GM12878 (cell line): ENCODE data around the gene TLDC2. TPM values are rescaled to one million over a fixed set of nuclear protein-coding genes. Genes with fewer than 3 reads are reported as not detected.

Experiments used
- ATAC-seq: fragments of 200-7000 bp; cut with Tn5 transposase; 3 replicates; pipeline ENCODE4 v1.9.1; 2020; ENCODE audit warnings: mild to moderate bottlenecking, moderate library complexity
- BruUV-seq: library from RNA; stranded (reverse); fragments of 400-500 nt; replicated peaks from 2 replicates; lab custom pipeline; 2021; lab: Mats Ljungman, UMichigan
- CTCF ChIA-PET: fragments of 300-600 bp; sonication (Branson Sonifier 250); formaldehyde crosslinking; extraction: SDS; loops from one replicate; lab custom pipeline; 2021; ENCODE audit warnings: inconsistent platforms; lab: Yijun Ruan, JAX
- POLR2A ChIA-PET: fragments of 350-600 bp; formaldehyde crosslinking; extraction: SDS; loops from one replicate; lab custom pipeline; 2021; ENCODE audit warnings: inconsistent platforms; lab: Charles Lee
- RAD21 ChIA-PET: fragments of 300-600 bp; sonication (Branson Sonifier 250); formaldehyde crosslinking; loops from one replicate; lab custom pipeline; 2023; ENCODE audit warnings: antibody characterized with exemption; ENCODE audit not compliant: unreplicated experiment; lab: Charles Lee
- SMC1A ChIA-PET: fragments of 300-600 bp; sonication (Branson Sonifier 250); formaldehyde crosslinking; loops from one replicate; lab custom pipeline; 2023; ENCODE audit not compliant: unreplicated experiment, uncharacterized antibody; lab: Charles Lee
- DNase-seq: peaks from one replicate; pipeline ENCODE4 v3.0.0-alpha.2; 2011; ENCODE audit warnings: low read depth, low spot score
- FAIRE-seq: peaks from 3 replicates; lab custom pipeline; 2011; peaks lifted over from hg19 to GRCh38; lab: Jason Lieb, UNC
- H2AFZ ChIP-seq: 2 replicates; pipeline ENCODE4 v1.6.0; 2011; ENCODE audit warnings: low read depth, low read length, control low read depth; ENCODE audit not compliant: control insufficient read depth
- H3K27ac ChIP-seq: 2 replicates; pipeline ENCODE4 v1.5.1; 2011; ENCODE audit warnings: control low read depth; ENCODE audit not compliant: control insufficient read depth, insufficient read depth
- H3K27me3 ChIP-seq, 2 experiments: replicated peaks in 1 of 2; 2 replicates each; pipeline versions ENCODE4 v1.6.0 to v1.6.1; 2011; ENCODE audit warnings: low read length in 1 of 2; ENCODE audit not compliant: control insufficient read depth in 2 of 2, insufficient read depth in 2 of 2
- H3K36me3 ChIP-seq, 2 experiments: 2 replicates each; pipeline ENCODE4 v1.5.1; 2011; ENCODE audit warnings: low read length in 1 of 2; ENCODE audit not compliant: control insufficient read depth in 2 of 2, insufficient read depth in 2 of 2
- H3K4me1 ChIP-seq: 2 replicates; pipeline ENCODE4 v1.6.1; 2011; ENCODE audit warnings: mild to moderate bottlenecking, low read length, moderate library complexity, mixed read lengths; ENCODE audit not compliant: control insufficient read depth, insufficient read depth
- H3K4me2 ChIP-seq: 2 replicates; pipeline ENCODE4 v1.6.0; 2011; ENCODE audit warnings: control low read depth; ENCODE audit not compliant: control insufficient read depth, insufficient read depth
- H3K4me3 ChIP-seq: fragments of 200-600 bp; sonication (generic); 2 replicates; pipeline ENCODE4 v1.5.1; 2016
- H3K79me2 ChIP-seq: 2 replicates; pipeline ENCODE4 v1.6.0; 2011; ENCODE audit warnings: low read length; ENCODE audit not compliant: control insufficient read depth, insufficient read depth
- H3K9ac ChIP-seq: 2 replicates; pipeline ENCODE4 v1.8.0; 2011; ENCODE audit warnings: low read length, control low read depth, mixed read lengths; ENCODE audit not compliant: control insufficient read depth, insufficient read depth
- H3K9me3 ChIP-seq: replicated peaks from 3 replicates; pipeline ENCODE4 v1.5.1; 2011; ENCODE audit warnings: mild to moderate bottlenecking, low read length; ENCODE audit not compliant: control insufficient read depth, insufficient read depth
- H4K20me1 ChIP-seq: 2 replicates; pipeline ENCODE4 v1.6.0; 2011; ENCODE audit not compliant: control insufficient read depth, insufficient read depth
- ATF7 ChIP-seq: fragments of 450-650 bp; IDR thresholded peaks from 2 replicates; pipeline ENCODE4 v1.6.1; 2016; ENCODE audit warnings: low read depth, mild to moderate bottlenecking
- RAD21 ChIP-seq: IDR thresholded peaks from 2 replicates; pipeline ENCODE4 v1.6.1; 2011; ENCODE audit warnings: mild to moderate bottlenecking, low read depth, low read length, moderate library complexity; ENCODE audit not compliant: insufficient read depth
- RB1 ChIP-seq: fragments of 450-650 bp; formaldehyde crosslinking; IDR thresholded peaks from 2 replicates; pipeline ENCODE4 v1.6.1; 2017; ENCODE audit warnings: mild to moderate bottlenecking, borderline replicate concordance
- WGBS: methylation state at CpG from one replicate; pipeline ENCODE4 v1.1.6; 2016; ENCODE audit warnings: low lambda C conversion rate; ENCODE audit not compliant: insufficient replicate concordance, insufficient coverage; ENCODE audit errors: missing lambda C conversion rate; 5-methylcytosine and 5-hydroxymethylcytosine counted together
- in situ Hi-C: fragments of 300-500 bp; cut with MboI; formaldehyde crosslinking; loops from 9 replicates; pipeline ENCODE4 v1.14.3; 2018; ENCODE audit warnings: mixed read lengths
- intact Hi-C: fragments of 100-400 bp; cut with micrococcal nuclease; formaldehyde crosslinking; loops from one replicate; pipeline ENCODE4 v1.14.2; 2022; ENCODE audit not compliant: unreplicated experiment
- polyA plus RNA-seq, 11 experiments: library from polyadenylated mRNA; depleted of rRNA in 4 of 11; unstranded in 6 of 11; stranded (reverse) in 5 of 11; fragments of >200 nt; fragmentation: Nextera tagmentation in 4 of 11; fragmentation: Illumina TruSeq in 1 of 11; extraction: Ambion mirVana in 4 of 11; extraction: Trizol in 1 of 11; gene quantifications; 1 replicate in 1 of 11; 2 replicates in 10 of 11; pipeline versions ENCODE4 v1.2.1 to v1.2.3, GENCODE V29; 2011 to 2016; ENCODE audit warnings: inconsistent platforms in 2 of 11, missing spikeins in 2 of 11, low read depth in 1 of 11
- total RNA-seq, 4 experiments: library from RNA; depleted of rRNA in 3 of 4; stranded (reverse); fragments of >200 nt in 3 of 4; fragmentation: Illumina TruSeq in 1 of 4; extraction: Trizol in 1 of 4; gene quantifications; 2 replicates each; pipeline versions ENCODE4 v1.2.1 to v1.2.3, GENCODE V29; 2013 to 2021
- TF ChIP-seq, protein P1 (sequence below): IDR thresholded peaks from 2 replicates; pipeline ENCODE4 v1.6.1; 2011; ENCODE audit warnings: borderline replicate concordance, low read depth, mild to moderate bottlenecking, moderate library complexity, low read length; ENCODE audit not compliant: insufficient read depth, poor library complexity, severe bottlenecking
- TF ChIP-seq, protein P2 (sequence below): IDR thresholded peaks from 2 replicates; pipeline ENCODE4 v1.6.1; 2012; ENCODE audit warnings: low read depth, low read length, improper control_type of control experiment

The TLDC2 gene
- total and polyA plus RNA-seq, 10 of the 15 experiments (the other 5 are each of a cell fraction or from before 2014, with no cell fraction given): 0.05 to 0.41 (median 0.21) TPM

DNA sequence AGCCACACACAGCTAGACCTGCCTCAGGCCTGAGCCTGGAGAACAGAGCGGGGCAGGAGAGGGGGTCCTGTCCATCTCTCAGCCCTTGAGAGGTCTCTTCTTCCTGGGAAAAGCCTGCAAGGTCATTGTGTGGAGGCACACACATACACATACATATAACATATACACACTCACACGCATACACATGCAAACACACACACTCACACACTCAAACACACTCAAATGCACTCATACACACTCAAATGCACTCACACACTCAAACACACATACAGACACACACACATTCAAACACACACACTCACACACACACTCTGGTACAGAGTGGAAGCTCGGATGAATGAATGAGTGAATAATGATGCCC, 515 bp downstream of the TLDC2 start:
- DNase-seq: no peak
- no peak overlapping the region for H3K9ac ChIP-seq
- no peaks in the 10 kb centered on the region for H3K9me3 ChIP-seq
- intact Hi-C loops: no loop called here
- WGBS: 80% methylated on average over 3 of the region's 3 CpGs
- H3K4me2 ChIP-seq: no peak overlapping the region
- in situ Hi-C loops: no loop called here
- H4K20me1 ChIP-seq: no peaks in the 10 kb centered on the region
- POLR2A ChIA-PET: no interaction called here
- no peak for FAIRE-seq
- H3K36me3 ChIP-seq: no peaks in the 10 kb centered on the region
- TF ChIP-seq, protein P1, sequence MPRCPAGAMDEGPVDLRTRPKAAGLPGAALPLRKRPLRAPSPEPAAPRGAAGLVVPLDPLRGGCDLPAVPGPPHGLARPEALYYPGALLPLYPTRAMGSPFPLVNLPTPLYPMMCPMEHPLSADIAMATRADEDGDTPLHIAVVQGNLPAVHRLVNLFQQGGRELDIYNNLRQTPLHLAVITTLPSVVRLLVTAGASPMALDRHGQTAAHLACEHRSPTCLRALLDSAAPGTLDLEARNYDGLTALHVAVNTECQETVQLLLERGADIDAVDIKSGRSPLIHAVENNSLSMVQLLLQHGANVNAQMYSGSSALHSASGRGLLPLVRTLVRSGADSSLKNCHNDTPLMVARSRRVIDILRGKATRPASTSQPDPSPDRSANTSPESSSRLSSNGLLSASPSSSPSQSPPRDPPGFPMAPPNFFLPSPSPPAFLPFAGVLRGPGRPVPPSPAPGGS: peak; percentile 48
- no peak for TF ChIP-seq RB1
- TF ChIP-seq RAD21: no peak
- TF ChIP-seq, protein P2, sequence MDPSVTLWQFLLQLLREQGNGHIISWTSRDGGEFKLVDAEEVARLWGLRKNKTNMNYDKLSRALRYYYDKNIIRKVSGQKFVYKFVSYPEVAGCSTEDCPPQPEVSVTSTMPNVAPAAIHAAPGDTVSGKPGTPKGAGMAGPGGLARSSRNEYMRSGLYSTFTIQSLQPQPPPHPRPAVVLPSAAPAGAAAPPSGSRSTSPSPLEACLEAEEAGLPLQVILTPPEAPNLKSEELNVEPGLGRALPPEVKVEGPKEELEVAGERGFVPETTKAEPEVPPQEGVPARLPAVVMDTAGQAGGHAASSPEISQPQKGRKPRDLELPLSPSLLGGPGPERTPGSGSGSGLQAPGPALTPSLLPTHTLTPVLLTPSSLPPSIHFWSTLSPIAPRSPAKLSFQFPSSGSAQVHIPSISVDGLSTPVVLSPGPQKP: no peak
- TF ChIP-seq ATF7: no peak
- H3K4me1 ChIP-seq: peaks cover 33% of the 10 kb centered on the region
- no peak overlapping the region for H3K4me3 ChIP-seq
- H2AFZ ChIP-seq: no peak overlapping the region
- no peak overlapping the region for H3K27ac ChIP-seq
- ATAC-seq: no peak
- RAD21 ChIA-PET: interaction anchor here (0.6 to 4.9 kb wide), 3 partner anchors 9 to 40 kb away, joined by 3 to 32 read pairs (median 7); no protein-coding TSS in a partner anchor
- SMC1A ChIA-PET: interaction anchor here (1.9 kb wide), 1 partner anchor 8 kb away, joined by 5 read pairs; no protein-coding TSS in a partner anchor
- no peaks in the 10 kb centered on the region for H3K79me2 ChIP-seq
- CTCF ChIA-PET: interaction anchor here (0.7 to 6.7 kb wide), 3 partner anchors 7 to 12 kb away, joined by 3 to 54 read pairs (median 30); no protein-coding TSS in a partner anchor
- no TSS peak for BruUV-seq
- H3K27me3 ChIP-seq: no peaks in the 10 kb centered on the region; a peak in 1 of 4 replicates
